HepG2 (cell line): Measurements from ENCODE around the gene TCEANC. TPM values are rescaled to one million over a fixed set of nuclear protein-coding genes. Genes with fewer than 3 reads are reported as not detected.
"Not testable (repeated sequence)": the region's sequence is repeated elsewhere in the genome, so short reads cannot be mapped to it uniquely, and the experiment has no call there.

Experiments used
- ATAC-seq: fragments of 200-7000 bp; cut with Tn5 transposase; 3 replicates; pipeline ENCODE4 v1.9.1; 2020; ENCODE audit warnings: mild to moderate bottlenecking, moderate library complexity
- BruUV-seq: library from RNA; stranded (reverse); fragments of 400-500 nt; replicated peaks from 2 replicates; lab custom pipeline; 2021; lab: Mats Ljungman, UMichigan
- CTCF ChIA-PET: fragments of 300-600 bp; formaldehyde crosslinking; extraction: SDS; loops from one replicate; lab custom pipeline; 2021; ENCODE audit warnings: low total read pairs, inconsistent platforms, low intra/inter-chr PET ratio; lab: Yijun Ruan, JAX
- POLR2A ChIA-PET: fragments of 350-600 bp; sonication (Branson Sonifier 250); formaldehyde crosslinking; loops from one replicate; lab custom pipeline; 2020; ENCODE audit warnings: antibody characterized with exemption, inconsistent platforms; lab: Yijun Ruan, JAX
- DNase-seq: peaks from one replicate; pipeline ENCODE4 v3.0.0-alpha.2; 2015; ENCODE audit warnings: low spot score
- FAIRE-seq: peaks from 3 replicates; lab custom pipeline; 2011; peaks lifted over from hg19 to GRCh38; lab: Jason Lieb, UNC
- H2AFZ ChIP-seq: one replicate; pipeline ENCODE4 v1.6.1; 2011; ENCODE audit warnings: low read length, inconsistent platforms
- H3K27ac ChIP-seq: fragments of 300-600 bp; 3 replicates; pipeline ENCODE4 v1.8.0; 2011; ENCODE audit warnings: mixed run types, mild to moderate bottlenecking, mixed read lengths, low read length, inconsistent platforms; ENCODE audit not compliant: insufficient read depth; ENCODE audit errors: extremely low read length
- H3K27me3 ChIP-seq, 2 experiments: fragments of 200-600 bp in 1 of 2; 2 replicates in 1 of 2; 3 replicates in 1 of 2; pipeline versions ENCODE4 v1.6.0 to v1.8.0; 2011; ENCODE audit warnings: low read length in 2 of 2, mild to moderate bottlenecking in 2 of 2, moderate library complexity in 2 of 2, inconsistent platforms in 1 of 2; ENCODE audit not compliant: insufficient read depth in 2 of 2, control insufficient read depth in 1 of 2
- H3K36me3 ChIP-seq, 2 experiments: fragments of 200-600 bp in 1 of 2; replicated peaks in 1 of 2; 2 replicates in 1 of 2; 3 replicates in 1 of 2; pipeline versions ENCODE4 v1.5.1 to v1.8.0; 2011; ENCODE audit warnings: low read length in 2 of 2, inconsistent platforms in 1 of 2; ENCODE audit not compliant: insufficient read depth in 2 of 2, control insufficient read depth in 1 of 2
- H3K4me1 ChIP-seq: 2 replicates; pipeline ENCODE4 v1.5.1; 2012; ENCODE audit warnings: low read length, inconsistent platforms; ENCODE audit not compliant: insufficient read depth
- H3K4me2 ChIP-seq: 2 replicates; pipeline ENCODE4 v1.6.0; 2011; ENCODE audit warnings: low read depth, low read length, inconsistent platforms
- H3K4me3 ChIP-seq, 3 experiments: fragments of 200-600 bp in 1 of 3; sonication (generic), shearing (Covaris generic) in 1 of 3; replicated peaks in 1 of 3; 2 replicates each; pipeline ENCODE4 v1.5.1; 2011 to 2016; ENCODE audit warnings: low read length in 3 of 3, inconsistent platforms in 2 of 3, low read depth in 2 of 3, mild to moderate bottlenecking in 2 of 3, control low read depth in 1 of 3, mixed read lengths in 1 of 3; ENCODE audit not compliant: insufficient read depth in 1 of 3
- H3K79me2 ChIP-seq: one replicate; pipeline ENCODE4 v1.6.1; 2011; ENCODE audit warnings: low read length, inconsistent platforms; ENCODE audit not compliant: insufficient read depth
- H3K9ac ChIP-seq: 2 replicates; pipeline ENCODE4 v1.6.0; 2011; ENCODE audit warnings: mild to moderate bottlenecking, low read depth, low read length, inconsistent platforms; ENCODE audit not compliant: insufficient read depth
- H3K9me3 ChIP-seq: 2 replicates; pipeline ENCODE4 v1.5.1; 2012; ENCODE audit warnings: mild to moderate bottlenecking, low read length
- H4K20me1 ChIP-seq: 2 replicates; pipeline ENCODE4 v1.6.0; 2011; ENCODE audit warnings: inconsistent platforms, mild to moderate bottlenecking, low read length, moderate library complexity; ENCODE audit not compliant: insufficient read depth
- FOSL1 ChIP-seq: sonication (generic); formaldehyde crosslinking; IDR thresholded peaks from 2 replicates; pipeline ENCODE4 v1.9.0; 2021; ENCODE audit warnings: missing genetic modification reagents, borderline replicate concordance
- ZBTB10 ChIP-seq: sonication (generic); formaldehyde crosslinking; IDR thresholded peaks from 2 replicates; pipeline ENCODE4 v1.4.0; 2020; ENCODE audit warnings: missing genetic modification reagents, borderline replicate concordance
- ZFP82 ChIP-seq: sonication (generic); formaldehyde crosslinking; IDR thresholded peaks from 2 replicates; pipeline ENCODE4 v1.5.1; 2020; ENCODE audit warnings: mild to moderate bottlenecking, missing genetic modification reagents, borderline replicate concordance
- ZMYM2 ChIP-seq: sonication (generic); formaldehyde crosslinking; IDR thresholded peaks from 2 replicates; pipeline ENCODE4 v1.8.0; 2022; ENCODE audit warnings: mild to moderate bottlenecking, missing genetic modification reagents
- ZNF446 ChIP-seq: sonication (generic); formaldehyde crosslinking; IDR thresholded peaks from 2 replicates; pipeline ENCODE4 v1.5.0; 2020; ENCODE audit warnings: mild to moderate bottlenecking, missing genetic modification reagents
- ZNF883 ChIP-seq: sonication (generic); formaldehyde crosslinking; IDR thresholded peaks from 2 replicates; pipeline ENCODE4 v1.5.1; 2020; ENCODE audit warnings: mild to moderate bottlenecking, missing genetic modification reagents; ENCODE audit errors: not compliant biosample characterization
- ZZZ3 ChIP-seq: sonication (generic); formaldehyde crosslinking; IDR thresholded peaks from 2 replicates; pipeline ENCODE4 v1.4.0; 2020; ENCODE audit warnings: missing genetic modification reagents, mild to moderate bottlenecking, borderline replicate concordance
- WGBS: methylation state at CpG from one replicate; pipeline ENCODE4 v1.1.6; 2017; ENCODE audit warnings: low lambda C conversion rate; 5-methylcytosine and 5-hydroxymethylcytosine counted together
- in situ Hi-C: cut with HindIII; loops from 2 replicates; pipeline ENCODE4 v1.10.0; 2017; ENCODE audit warnings: low pct_unique_long_range_greater_than_20kb; ENCODE audit not compliant: extremely low pct_ligation_motif_present
- intact Hi-C: fragments of 100-400 bp; cut with micrococcal nuclease; formaldehyde crosslinking; loops from one replicate; pipeline ENCODE4 v1.10.0; 2022; ENCODE audit not compliant: unreplicated experiment
- polyA plus RNA-seq, 8 experiments: library from polyadenylated mRNA; depleted of rRNA in 3 of 8; stranded (reverse) in 7 of 8; unstranded in 1 of 8; fragments of >200 nt; fragmentation: Illumina TruSeq in 4 of 8; extraction: Trizol in 4 of 8; gene quantifications; 2 replicates each; pipeline versions ENCODE4 v1.2.1 to v1.2.3, GENCODE V29; 2011 to 2016; ENCODE audit warnings: low read depth in 4 of 8, missing spikeins in 1 of 8, mixed read lengths in 1 of 8; ENCODE audit not compliant: insufficient read depth in 1 of 8
- total RNA-seq, 5 experiments: library from RNA; depleted of rRNA; stranded (reverse); fragments of >200 nt; fragmentation: Illumina TruSeq; extraction: Trizol; gene quantifications; 2 replicates each; pipeline ENCODE4 v1.2.3, GENCODE V29; 2016; ENCODE audit warnings: low read depth in 1 of 5

Gene TCEANC
- total and polyA plus RNA-seq, 2 of the 13 experiments (the other 11 are each of a cell fraction or from before 2014, with no cell fraction given) = 0.51 to 0.97 TPM

GRCh38 chrX:13669755-13670154, 16.8 kb downstream of the TCEANC start:
- ATAC-seq, H3K4me1 ChIP-seq, BruUV-seq, CTCF ChIA-PET, intact Hi-C loops, DNase-seq, H4K20me1 ChIP-seq, H3K79me2 ChIP-seq, H3K9me3 ChIP-seq, H3K36me3 ChIP-seq, in situ Hi-C loops, H3K27ac ChIP-seq, H2AFZ ChIP-seq, H3K4me3 ChIP-seq, FAIRE-seq, H3K27me3 ChIP-seq, H3K9ac ChIP-seq: not testable (repeated sequence)
- POLR2A ChIA-PET = interaction anchor here (1.0 kb wide), 2 partner anchors 19 to 65 kb away, joined by 4 read pairs; partner anchors contain the start of genes OFD1, RAB9A and TRAPPC2
- 0 out of 2 replicates have a peak overlapping the region, but pooled peaks have one; percentile 57 for H3K4me2 ChIP-seq
- WGBS = 98% methylated on average over 8 of the region's 8 CpGs

GRCh38 chrX:13670197-13670596, 17.3 kb downstream of the TCEANC start:
- ChIA-PET POLR2A (no interaction called here), CTCF (no interaction called here)
- no peaks in the 10 kb centered on the region for H3K79me2 ChIP-seq
- no TSS peak for BruUV-seq
- in situ Hi-C loops (no loop called here), intact Hi-C loops (no loop called here)
- H3K4me2 ChIP-seq = no peak overlapping the region
- H2AFZ ChIP-seq = no peak overlapping the region
- WGBS = 77% methylated on average over 3 of the region's 5 CpGs
- no peaks in the 10 kb centered on the region for H3K27me3 ChIP-seq
- no peaks in the 10 kb centered on the region for H3K36me3 ChIP-seq
- no peak overlapping the region for H3K4me3 ChIP-seq
- DNase-seq = no peak
- 0 out of 2 replicates have a peak, but pooled peaks cover 6% of the 10 kb centered on the region for H3K4me1 ChIP-seq
- ATAC-seq = no peak
- no peaks in the 10 kb centered on the region for H3K9me3 ChIP-seq
- H4K20me1 ChIP-seq = no peaks in the 10 kb centered on the region
- H3K27ac ChIP-seq = no peak overlapping the region
- no peak for FAIRE-seq
- H3K9ac ChIP-seq = no peak overlapping the region
- no peak for TF ChIP-seq FOSL1
- TF ChIP-seq ZFP82 (CRISPR knock-in tag) = no peak
- TF ChIP-seq ZZZ3 (CRISPR knock-in tag) = no peak
- no peak for TF ChIP-seq ZNF883 (CRISPR knock-in tag)
- no peak for TF ChIP-seq ZMYM2
- no peak for TF ChIP-seq ZBTB10 (CRISPR knock-in tag)
- TF ChIP-seq ZNF446 (CRISPR knock-in tag) = no peak
